ENCODE results near the gene GPALPP1. TPM values are rescaled to one million over a fixed set of nuclear protein-coding genes. Genes with fewer than 3 reads are reported as not detected.

The GPALPP1 gene, protein sequence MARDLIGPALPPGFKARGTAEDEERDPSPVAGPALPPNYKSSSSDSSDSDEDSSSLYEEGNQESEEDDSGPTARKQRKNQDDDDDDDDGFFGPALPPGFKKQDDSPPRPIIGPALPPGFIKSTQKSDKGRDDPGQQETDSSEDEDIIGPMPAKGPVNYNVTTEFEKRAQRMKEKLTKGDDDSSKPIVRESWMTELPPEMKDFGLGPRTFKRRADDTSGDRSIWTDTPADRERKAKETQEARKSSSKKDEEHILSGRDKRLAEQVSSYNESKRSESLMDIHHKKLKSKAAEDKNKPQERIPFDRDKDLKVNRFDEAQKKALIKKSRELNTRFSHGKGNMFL
- total RNA-seq, result 26.4 and 29.0 TPM in 2 replicates

DNA sequence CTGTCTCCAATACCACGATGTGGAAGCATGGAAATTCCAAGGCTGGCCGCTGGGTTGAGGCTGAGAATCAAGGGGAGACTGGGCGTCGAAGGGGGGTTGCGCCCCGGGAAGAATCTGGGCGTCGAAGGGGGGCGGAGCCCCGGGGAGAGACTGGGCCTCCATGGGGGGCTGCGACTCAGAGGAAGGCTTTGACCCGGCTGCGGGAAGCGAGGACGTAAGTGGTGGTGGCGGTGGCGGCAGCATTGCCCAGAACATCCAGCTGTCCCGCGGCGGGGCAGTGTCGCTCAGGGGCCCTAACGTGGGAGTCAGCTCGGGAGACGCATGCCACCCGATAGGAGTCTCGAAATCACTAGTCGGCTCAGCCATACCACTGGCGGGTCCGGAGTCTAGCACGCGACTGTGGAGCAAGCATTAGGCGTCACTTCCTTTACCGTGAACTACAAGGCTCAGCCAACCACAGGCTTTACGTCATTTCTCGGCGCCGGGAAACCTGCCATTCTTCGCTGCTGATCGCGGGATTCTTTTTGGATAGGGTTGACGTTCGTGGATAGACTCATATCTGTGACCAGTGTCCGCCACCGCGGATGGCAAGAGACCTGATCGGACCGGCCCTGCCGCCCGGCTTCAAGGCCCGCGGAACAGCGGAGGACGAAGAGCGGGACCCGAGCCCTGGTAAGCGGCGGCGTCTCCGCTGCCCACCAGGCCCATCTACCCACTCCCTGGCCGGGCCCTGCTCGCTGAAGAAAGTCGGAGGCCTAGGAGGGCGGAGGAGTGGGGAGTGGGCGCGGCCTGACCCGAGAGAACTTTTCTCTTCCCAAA is at the start of gene GPALPP1, which contains the start of gene NUFIP1:
Gene GPALPP1, plus strand, starts transcription at position 468 of the 819 bp plus-strand sequence. Its CDS starts 117 bp downstream, at position 585.
Gene NUFIP1, minus strand, starts transcription at position 401 of the 819 bp plus-strand sequence. Its CDS starts 35 bp downstream, at position 366.

Small RNA genes within 50 kb of the gene (small RNA-seq; reads per million reads assigned to genes)
- gene RN7SL49P, result not detected

Other genes starting within 250 kb of the GPALPP1 start
- 2.9 and 3.0 TPM in 2 replicates for gene NUFIP1, start 67 bp upstream of the GPALPP1 start, total RNA-seq
- 20.9 and 21.9 TPM in 2 replicates for gene GTF2F2, start 131.0 kb downstream of the GPALPP1 start, total RNA-seq
- 2.4 and 4.6 TPM in 2 replicates for gene KCTD4, start 211.5 kb downstream of the GPALPP1 start, total RNA-seq